Measurements from ENCODE around the gene KRT20. TPM values are rescaled to one million over a fixed set of nuclear protein-coding genes. Genes with fewer than 3 reads are reported as not detected.

KRT20 gene
- total RNA-seq, 1 experiment from 2014 or later, result 1.5 TPM

DNA sequence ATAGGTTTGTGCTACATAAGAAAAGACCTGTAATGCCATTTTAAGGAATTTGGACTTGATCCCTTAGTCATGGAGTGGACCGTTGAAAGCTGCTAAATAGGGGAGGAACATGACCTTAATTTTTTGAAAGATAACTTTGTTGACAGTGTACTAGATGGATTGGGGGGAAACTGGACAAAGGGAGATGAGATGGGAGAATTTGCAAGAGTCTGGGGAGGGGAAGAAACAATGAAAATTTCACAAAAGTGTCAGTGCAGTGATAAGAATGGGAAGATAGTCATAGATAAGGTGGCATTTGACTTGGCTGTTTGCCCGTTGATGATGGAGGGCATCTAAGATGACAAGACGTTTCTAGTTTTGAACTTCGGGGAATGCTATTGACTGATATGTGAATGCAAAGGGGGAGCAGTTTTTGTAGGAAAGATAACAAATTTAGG, 40.4 kb downstream of the KRT20 start:
- ChIA-PET RAD21 (ENCODE audit: low non-redundant PET in 1 of 2, low total read pairs in 2 of 2, uncharacterized antibody in 2 of 2, unreplicated experiment in 2 of 2) (no interaction called here), POLR2A (no interaction called here), CTCF (no interaction called here)
- ATAC-seq (no peak), DNase-seq (ENCODE audit: low read depth, low spot score) (no peak)
- no TSS peak for BruUV-seq (replicated peaks)
- H3K4me1 ChIP-seq (ENCODE audit: control insufficient read depth in 1 of 2, insufficient read depth in 2 of 2, low read length in 2 of 2), result 0 out of 4 replicates have a peak, but pooled peaks cover 0 to 4% of the 10 kb centered on the region in 2 experiments
- H3K36me3 ChIP-seq (ENCODE audit: control insufficient read depth in 1 of 2, insufficient read depth in 2 of 2, low read length in 2 of 2), result no peaks in the 10 kb centered on the region
- no peaks in the 10 kb centered on the region for H4K20me1 ChIP-seq (ENCODE audit: insufficient read depth)
- TF ChIP-seq, protein P1, sequence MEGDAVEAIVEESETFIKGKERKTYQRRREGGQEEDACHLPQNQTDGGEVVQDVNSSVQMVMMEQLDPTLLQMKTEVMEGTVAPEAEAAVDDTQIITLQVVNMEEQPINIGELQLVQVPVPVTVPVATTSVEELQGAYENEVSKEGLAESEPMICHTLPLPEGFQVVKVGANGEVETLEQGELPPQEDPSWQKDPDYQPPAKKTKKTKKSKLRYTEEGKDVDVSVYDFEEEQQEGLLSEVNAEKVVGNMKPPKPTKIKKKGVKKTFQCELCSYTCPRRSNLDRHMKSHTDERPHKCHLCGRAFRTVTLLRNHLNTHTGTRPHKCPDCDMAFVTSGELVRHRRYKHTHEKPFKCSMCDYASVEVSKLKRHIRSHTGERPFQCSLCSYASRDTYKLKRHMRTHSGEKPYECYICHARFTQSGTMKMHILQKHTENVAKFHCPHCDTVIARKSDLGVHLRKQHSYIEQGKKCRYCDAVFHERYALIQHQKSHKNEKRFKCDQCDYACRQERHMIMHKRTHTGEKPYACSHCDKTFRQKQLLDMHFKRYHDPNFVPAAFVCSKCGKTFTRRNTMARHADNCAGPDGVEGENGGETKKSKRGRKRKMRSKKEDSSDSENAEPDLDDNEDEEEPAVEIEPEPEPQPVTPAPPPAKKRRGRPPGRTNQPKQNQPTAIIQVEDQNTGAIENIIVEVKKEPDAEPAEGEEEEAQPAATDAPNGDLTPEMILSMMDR (IDR thresholded peaks at IDR 0.05 in 2 of 3, conservative IDR thresholded peaks at IDR 0.05 in 1 of 3; ENCODE audit: borderline replicate concordance in 1 of 3, insufficient read depth in 1 of 3, low read depth in 2 of 3, low read length in 2 of 3), result no peak
- H3K9me2 ChIP-seq (ENCODE audit: insufficient read depth), result no peaks in the 10 kb centered on the region
- H3K27me3 ChIP-seq (ENCODE audit: insufficient read depth, low read length), result no peaks in the 10 kb centered on the region
- no peak overlapping the region for H3K4me2 ChIP-seq (ENCODE audit: low read length)
- H3K27ac ChIP-seq (ENCODE audit: low read depth, low read length), result no peak overlapping the region
- no peaks in the 10 kb centered on the region for H3K9me3 ChIP-seq (ENCODE audit: control insufficient read depth in 1 of 2, insufficient read depth in 1 of 2, low read depth in 1 of 2, low read length in 2 of 2)
- H3K9ac ChIP-seq (ENCODE audit: low read length), result no peak overlapping the region
- H3K79me2 ChIP-seq (ENCODE audit: insufficient read depth, low read length), result no peaks in the 10 kb centered on the region
- no peak overlapping the region for H2AFZ ChIP-seq (ENCODE audit: low read depth, low read length, poor library complexity, severe bottlenecking)
- intact Hi-C loops (cut with micrococcal nuclease), result no loop called here
- no peak overlapping the region for H3K4me3 ChIP-seq (replicated peaks in 1 of 2; ENCODE audit: low read depth in 1 of 2, low read length in 2 of 2)

DNA sequence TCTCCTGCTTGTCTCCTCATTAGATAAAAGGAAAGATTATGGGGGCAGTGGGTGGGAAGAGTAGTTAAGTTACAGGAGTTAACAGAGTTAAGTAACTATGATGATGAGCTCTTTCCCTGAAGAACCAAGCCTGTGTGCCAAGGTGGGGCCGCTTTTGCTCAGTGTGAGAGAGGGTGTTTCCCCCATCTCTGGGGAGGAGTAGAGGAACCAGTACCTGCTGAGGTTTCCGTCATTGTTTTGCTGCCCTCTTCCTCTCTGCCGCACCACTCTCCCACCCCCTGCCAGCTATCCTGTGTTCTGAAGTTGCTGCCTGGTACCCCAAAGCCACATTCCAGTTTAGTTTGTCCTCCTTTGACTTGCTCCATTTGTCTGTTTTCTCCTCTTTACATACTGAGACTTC, 41.8 kb downstream of the KRT20 start:
- H2AFZ ChIP-seq (ENCODE audit: low read depth, low read length, poor library complexity, severe bottlenecking), result no peak overlapping the region
- RAD21 ChIA-PET (ENCODE audit: low non-redundant PET in 1 of 2, low total read pairs in 2 of 2, uncharacterized antibody in 2 of 2, unreplicated experiment in 2 of 2), result no interaction called here
- H3K4me1 ChIP-seq (ENCODE audit: control insufficient read depth in 1 of 2, insufficient read depth in 2 of 2, low read length in 2 of 2), result 0 out of 4 replicates have a peak, but pooled peaks cover 0 to 4% of the 10 kb centered on the region in 2 experiments
- no peak for DNase-seq (ENCODE audit: low read depth, low spot score)
- H3K36me3 ChIP-seq (ENCODE audit: control insufficient read depth in 1 of 2, insufficient read depth in 2 of 2, low read length in 2 of 2), result no peaks in the 10 kb centered on the region
- no peaks in the 10 kb centered on the region for H3K9me3 ChIP-seq (ENCODE audit: control insufficient read depth in 1 of 2, insufficient read depth in 1 of 2, low read depth in 1 of 2, low read length in 2 of 2)
- BruUV-seq (replicated peaks), result no TSS peak
- no peak overlapping the region for H3K9ac ChIP-seq (ENCODE audit: low read length)
- no peak overlapping the region for H3K4me2 ChIP-seq (ENCODE audit: low read length)
- no peaks in the 10 kb centered on the region for H4K20me1 ChIP-seq (ENCODE audit: insufficient read depth)
- POLR2A ChIA-PET, result no interaction called here
- no peaks in the 10 kb centered on the region for H3K9me2 ChIP-seq (ENCODE audit: insufficient read depth)
- H3K4me3 ChIP-seq (replicated peaks in 1 of 2; ENCODE audit: low read depth in 1 of 2, low read length in 2 of 2), result no peak overlapping the region
- intact Hi-C loops (cut with micrococcal nuclease), result no loop called here
- CTCF ChIA-PET, result interaction anchor here (0.8 kb wide), 1 partner anchor 819 kb away, joined by 3 read pairs; no protein-coding TSS in a partner anchor
- H3K27ac ChIP-seq (ENCODE audit: low read depth, low read length), result no peak overlapping the region
- no peak for TF ChIP-seq SIN3A (IDR thresholded peaks at IDR 0.05; ENCODE audit: low read depth)
- no peak for ATAC-seq
- no peaks in the 10 kb centered on the region for H3K79me2 ChIP-seq (ENCODE audit: insufficient read depth, low read length)
- H3K27me3 ChIP-seq (ENCODE audit: insufficient read depth, low read length), result no peaks in the 10 kb centered on the region

Data from HCT116 (cell line).